ENCODE data around the gene TEK.

TEK gene

GRCh38 chr9:27193886-27194285 lies 84.9 kb downstream of the TEK start:
- H3K4me1 ChIP-seq (ENCODE audit: control insufficient read depth, insufficient read depth, low read length, poor library complexity, severe bottlenecking), result peaks cover 22% of the 10 kb centered on the region
- peak overlapping the region; percentile 99 for H3K27ac ChIP-seq (ENCODE audit: low read depth, low read length, severe bottlenecking)
- H3K36me3 ChIP-seq (ENCODE audit: control insufficient read depth, insufficient read depth, low read length), result peaks cover 71% of the 10 kb centered on the region
- no peaks in the 10 kb centered on the region for H3K9me3 ChIP-seq (ENCODE audit: control insufficient read depth, low read length)
- no peak overlapping the region for H3K4me3 ChIP-seq (ENCODE audit: extremely low read depth, insufficient read depth, low read length, poor library complexity, severe bottlenecking)
- WGBS, 2 experiments (ENCODE audit: insufficient coverage in 2 of 2), result 100% methylated on average over 1 of the region's 1 CpG

- Histone ChIP-seq H3K9me3 (ENCODE audit: control insufficient read depth, low read length) (no peaks in the 10 kb centered on the region), H3K36me3 (ENCODE audit: control insufficient read depth, insufficient read depth, low read length) (peaks cover 70% of the 10 kb centered on the region), H3K27ac (ENCODE audit: low read depth, low read length, severe bottlenecking) (peak overlapping the region; percentile 99), H3K4me3 (ENCODE audit: extremely low read depth, insufficient read depth, low read length, poor library complexity, severe bottlenecking) (no peak overlapping the region), H3K4me1 (ENCODE audit: control insufficient read depth, insufficient read depth, low read length, poor library complexity, severe bottlenecking) (peaks cover 22% of the 10 kb centered on the region)
- WGBS, 2 experiments (ENCODE audit: insufficient coverage in 2 of 2), result 89% methylated on average over 3 of the region's 5 CpGs; no CpG with 5 or more reads in 1 of the 2 experiments
Observed at GRCh38 chr9:27194401-27195091, 85.5 kb downstream of the TEK start.

GRCh38 chr9:27195191-27195590 lies 86.2 kb downstream of the TEK start:
- H3K36me3 ChIP-seq (ENCODE audit: control insufficient read depth, insufficient read depth, low read length), result peaks cover 70% of the 10 kb centered on the region
- 75 to 92% methylated on average over 1 to 2 of the region's 3 CpGs for WGBS, 2 experiments (ENCODE audit: insufficient coverage in 2 of 2)
- peaks cover 22% of the 10 kb centered on the region for H3K4me1 ChIP-seq (ENCODE audit: control insufficient read depth, insufficient read depth, low read length, poor library complexity, severe bottlenecking)
- peak overlapping the region; percentile 99 for H3K27ac ChIP-seq (ENCODE audit: low read depth, low read length, severe bottlenecking)
- H3K9me3 ChIP-seq (ENCODE audit: control insufficient read depth, low read length), result no peaks in the 10 kb centered on the region
- H3K4me3 ChIP-seq (ENCODE audit: extremely low read depth, insufficient read depth, low read length, poor library complexity, severe bottlenecking), result no peak overlapping the region

- Histone ChIP-seq H3K36me3 (ENCODE audit: control insufficient read depth, insufficient read depth, low read length) (peaks cover 61% of the 10 kb centered on the region), H3K4me1 (ENCODE audit: control insufficient read depth, insufficient read depth, low read length, poor library complexity, severe bottlenecking) (peaks cover 22% of the 10 kb centered on the region), H3K9me3 (ENCODE audit: control insufficient read depth, low read length) (no peaks in the 10 kb centered on the region), H3K27ac (ENCODE audit: low read depth, low read length, severe bottlenecking) (no peak overlapping the region), H3K4me3 (ENCODE audit: extremely low read depth, insufficient read depth, low read length, poor library complexity, severe bottlenecking) (no peak overlapping the region)
- WGBS, 2 experiments (ENCODE audit: insufficient coverage in 2 of 2), result 100% methylated on average over 1 to 2 of the region's 3 CpGs
Observed at GRCh38 chr9:27196383-27196782, 87.4 kb downstream of the TEK start.

GRCh38 chr9:27198190-27198589 lies 89.2 kb downstream of the TEK start:
- Histone ChIP-seq H3K4me3 (ENCODE audit: extremely low read depth, insufficient read depth, low read length, poor library complexity, severe bottlenecking) (no peak overlapping the region), H3K27ac (ENCODE audit: low read depth, low read length, severe bottlenecking) (no peak overlapping the region), H3K9me3 (ENCODE audit: control insufficient read depth, low read length) (no peaks in the 10 kb centered on the region), H3K36me3 (ENCODE audit: control insufficient read depth, insufficient read depth, low read length) (peaks cover 63% of the 10 kb centered on the region), H3K4me1 (ENCODE audit: control insufficient read depth, insufficient read depth, low read length, poor library complexity, severe bottlenecking) (peaks cover 17% of the 10 kb centered on the region)

- H3K36me3 ChIP-seq (ENCODE audit: control insufficient read depth, insufficient read depth, low read length), result peaks cover 72% of the 10 kb centered on the region
- H3K4me3 ChIP-seq (ENCODE audit: extremely low read depth, insufficient read depth, low read length, poor library complexity, severe bottlenecking), result no peak overlapping the region
- H3K9me3 ChIP-seq (ENCODE audit: control insufficient read depth, low read length), result no peaks in the 10 kb centered on the region
- 80% methylated on average over 1 of the region's 2 CpGs; no CpG with 5 or more reads in 1 of the 2 experiments for WGBS, 2 experiments (ENCODE audit: insufficient coverage in 2 of 2)
- H3K4me1 ChIP-seq (ENCODE audit: control insufficient read depth, insufficient read depth, low read length, poor library complexity, severe bottlenecking), result no peaks in the 10 kb centered on the region
- no peak overlapping the region for H3K27ac ChIP-seq (ENCODE audit: low read depth, low read length, severe bottlenecking)
Observed at GRCh38 chr9:27202056-27202455, 93.0 kb downstream of the TEK start.

GRCh38 chr9:27203783-27204182 lies 94.8 kb downstream of the TEK start:
- no peaks in the 10 kb centered on the region for H3K4me1 ChIP-seq (ENCODE audit: control insufficient read depth, insufficient read depth, low read length, poor library complexity, severe bottlenecking)
- WGBS, 2 experiments (ENCODE audit: insufficient coverage in 2 of 2), result 100% methylated on average over 1 of the region's 3 CpGs
- no peaks in the 10 kb centered on the region for H3K9me3 ChIP-seq (ENCODE audit: control insufficient read depth, low read length)
- H3K4me3 ChIP-seq (ENCODE audit: extremely low read depth, insufficient read depth, low read length, poor library complexity, severe bottlenecking), result no peak overlapping the region
- H3K36me3 ChIP-seq (ENCODE audit: control insufficient read depth, insufficient read depth, low read length), result peaks cover 73% of the 10 kb centered on the region
- H3K27ac ChIP-seq (ENCODE audit: low read depth, low read length, severe bottlenecking), result no peak overlapping the region

- 100% methylated on average over 2 of the region's 4 CpGs; no CpG with 5 or more reads in 1 of the 2 experiments for WGBS, 2 experiments (ENCODE audit: insufficient coverage in 2 of 2)
Observed at GRCh38 chr9:27204578-27204977, 95.6 kb downstream of the TEK start.

GRCh38 chr9:27205198-27205597 lies 96.2 kb downstream of the TEK start:
- H3K4me3 ChIP-seq (ENCODE audit: extremely low read depth, insufficient read depth, low read length, poor library complexity, severe bottlenecking), result no peak overlapping the region
- no CpG with 5 or more reads among the region's 2 CpGs for WGBS, 2 experiments (ENCODE audit: insufficient coverage in 2 of 2)
- peaks cover 75% of the 10 kb centered on the region for H3K36me3 ChIP-seq (ENCODE audit: control insufficient read depth, insufficient read depth, low read length)
- no peak overlapping the region for H3K27ac ChIP-seq (ENCODE audit: low read depth, low read length, severe bottlenecking)
- H3K9me3 ChIP-seq (ENCODE audit: control insufficient read depth, low read length), result no peaks in the 10 kb centered on the region
- H3K4me1 ChIP-seq (ENCODE audit: control insufficient read depth, insufficient read depth, low read length, poor library complexity, severe bottlenecking), result no peaks in the 10 kb centered on the region

More at GRCh38 chr9:27204578-27204977, 95.6 kb downstream of the TEK start:
- H3K36me3 ChIP-seq (ENCODE audit: control insufficient read depth, insufficient read depth, low read length), result peaks cover 74% of the 10 kb centered on the region
- no peak overlapping the region for H3K4me3 ChIP-seq (ENCODE audit: extremely low read depth, insufficient read depth, low read length, poor library complexity, severe bottlenecking)
- H3K9me3 ChIP-seq (ENCODE audit: control insufficient read depth, low read length), result no peaks in the 10 kb centered on the region
- no peak overlapping the region for H3K27ac ChIP-seq (ENCODE audit: low read depth, low read length, severe bottlenecking)
- H3K4me1 ChIP-seq (ENCODE audit: control insufficient read depth, insufficient read depth, low read length, poor library complexity, severe bottlenecking), result no peaks in the 10 kb centered on the region

- peaks cover 79% of the 10 kb centered on the region for H3K36me3 ChIP-seq (ENCODE audit: control insufficient read depth, insufficient read depth, low read length)
- 95 to 100% methylated on average over 6 to 7 of the region's 7 CpGs for WGBS, 2 experiments (ENCODE audit: insufficient coverage in 2 of 2)
- no peaks in the 10 kb centered on the region for H3K4me1 ChIP-seq (ENCODE audit: control insufficient read depth, insufficient read depth, low read length, poor library complexity, severe bottlenecking)
- H3K27ac ChIP-seq (ENCODE audit: low read depth, low read length, severe bottlenecking), result no peak overlapping the region
- no peak overlapping the region for H3K4me3 ChIP-seq (ENCODE audit: extremely low read depth, insufficient read depth, low read length, poor library complexity, severe bottlenecking)
- H3K9me3 ChIP-seq (ENCODE audit: control insufficient read depth, low read length), result no peaks in the 10 kb centered on the region
Observed at GRCh38 chr9:27206041-27206440, 97.0 kb downstream of the TEK start.

- no peaks in the 10 kb centered on the region for H3K4me1 ChIP-seq (ENCODE audit: control insufficient read depth, insufficient read depth, low read length, poor library complexity, severe bottlenecking)
- H3K4me3 ChIP-seq (ENCODE audit: extremely low read depth, insufficient read depth, low read length, poor library complexity, severe bottlenecking), result no peak overlapping the region
- no CpG with 5 or more reads among the region's 3 CpGs for WGBS, 2 experiments (ENCODE audit: insufficient coverage in 2 of 2)
- peaks cover 85% of the 10 kb centered on the region for H3K36me3 ChIP-seq (ENCODE audit: control insufficient read depth, insufficient read depth, low read length)
- no peak overlapping the region for H3K27ac ChIP-seq (ENCODE audit: low read depth, low read length, severe bottlenecking)
- H3K9me3 ChIP-seq (ENCODE audit: control insufficient read depth, low read length), result no peaks in the 10 kb centered on the region
Observed at GRCh38 chr9:27209034-27209433, 100.0 kb downstream of the TEK start.
